HEK293 (cell line): ENCODE measurements around the gene PARL.

ENCODE experiments used
- CTCF ChIA-PET: fragments of 350-600 bp; formaldehyde crosslinking; extraction: SDS; loops from one replicate; lab custom pipeline; 2021; ENCODE audit warnings: antibody characterized with exemption; lab: Yijun Ruan, JAX
- POLR2A ChIA-PET: fragments of 300-600 bp; formaldehyde crosslinking; extraction: SDS; loops from one replicate; lab custom pipeline; 2020; ENCODE audit warnings: antibody characterized with exemption, inconsistent platforms; lab: Yijun Ruan, JAX
- H3K27ac ChIP-seq: fragments of 200-500 bp; sonication (Bioruptor generic); 2 replicates; pipeline ENCODE4 v1.5.1; 2014; ENCODE audit warnings: low read depth, low read length, control low read depth, inconsistent platforms; ENCODE audit errors: extremely low read depth
- H3K36me3 ChIP-seq, 2 experiments: fragments of 200-500 bp in 1 of 2; sonication (Bioruptor generic) in 1 of 2; 1 replicate in 1 of 2; 2 replicates in 1 of 2; pipeline ENCODE4 v1.5.1; 2014 to 2017; ENCODE audit warnings: inconsistent platforms in 2 of 2, low read length in 2 of 2; ENCODE audit not compliant: control insufficient read depth in 2 of 2, insufficient read depth in 1 of 2
- H3K4me1 ChIP-seq: fragments of 200-500 bp; sonication (Bioruptor generic); 2 replicates; pipeline ENCODE4 v1.5.1; 2014; ENCODE audit warnings: mild to moderate bottlenecking, low read length, inconsistent platforms; ENCODE audit not compliant: control insufficient read depth, insufficient read depth
- H3K4me3 ChIP-seq: 2 replicates; pipeline ENCODE4 v1.5.1; 2011; ENCODE audit warnings: low read depth, mild to moderate bottlenecking, control low read depth, low read length, moderate library complexity
- H3K9me3 ChIP-seq: fragments of 200-500 bp; sonication (Bioruptor generic); 2 replicates; pipeline ENCODE4 v1.5.1; 2014; ENCODE audit warnings: low read depth, low read length, inconsistent platforms; ENCODE audit not compliant: control insufficient read depth, insufficient read depth
- BCL11B ChIP-seq: fragments of 450-650 bp; formaldehyde crosslinking; IDR thresholded peaks from 2 replicates; pipeline ENCODE4 v1.5.1; 2016; ENCODE audit warnings: low read depth, missing biosample characterization, missing genetic modification characterization
- BCL6B ChIP-seq: fragments of 450-650 bp; formaldehyde crosslinking; IDR thresholded peaks from 2 replicates; pipeline ENCODE4 v1.5.1; 2017; ENCODE audit warnings: missing biosample characterization, missing genetic modification characterization
- KLF10 ChIP-seq: fragments of 450-650 bp; IDR thresholded peaks from 2 replicates; pipeline ENCODE4 v1.5.1; 2018; ENCODE audit warnings: missing biosample characterization, mild to moderate bottlenecking, missing genetic modification characterization
- PBX3 ChIP-seq: sonication (generic); formaldehyde crosslinking; IDR thresholded peaks from 2 replicates; pipeline ENCODE4 v1.8.1; 2022; ENCODE audit warnings: mild to moderate bottlenecking, moderate library complexity, missing genetic modification reagents
- PRDM10 ChIP-seq: fragments of 450-650 bp; formaldehyde crosslinking; IDR thresholded peaks from 2 replicates; pipeline ENCODE4 v1.5.1; 2016; ENCODE audit warnings: missing biosample characterization, missing genetic modification characterization
- SP2 ChIP-seq: fragments of 450-650 bp; formaldehyde crosslinking; IDR thresholded peaks from 2 replicates; pipeline ENCODE4 v1.5.1; 2016; ENCODE audit warnings: missing biosample characterization, missing genetic modification characterization
- WT1 ChIP-seq: fragments of 450-650 bp; formaldehyde crosslinking; IDR thresholded peaks from 2 replicates; pipeline ENCODE4 v1.5.1; 2016; ENCODE audit warnings: missing biosample characterization, missing genetic modification characterization
- ZBTB49 ChIP-seq: fragments of 450-650 bp; formaldehyde crosslinking; IDR thresholded peaks from 2 replicates; pipeline ENCODE4 v1.5.1; 2016; ENCODE audit warnings: missing biosample characterization, missing genetic modification characterization, low read depth
- ZNF121 ChIP-seq: fragments of 450-650 bp; formaldehyde crosslinking; IDR thresholded peaks from 2 replicates; pipeline ENCODE4 v1.5.1; 2016; ENCODE audit warnings: missing biosample characterization, missing genetic modification characterization
- ZNF148 ChIP-seq: fragments of 450-650 bp; formaldehyde crosslinking; IDR thresholded peaks from 2 replicates; pipeline ENCODE4 v1.5.0; 2017; ENCODE audit warnings: missing biosample characterization, missing genetic modification characterization, borderline replicate concordance
- ZNF280D ChIP-seq: fragments of 450-650 bp; formaldehyde crosslinking; IDR thresholded peaks from 2 replicates; pipeline ENCODE4 v1.5.1; 2016; ENCODE audit warnings: missing biosample characterization, missing genetic modification characterization
- ZNF544 ChIP-seq: fragments of 450-650 bp; formaldehyde crosslinking; IDR thresholded peaks from 2 replicates; pipeline ENCODE4 v1.5.0; 2017; ENCODE audit warnings: missing biosample characterization, missing genetic modification characterization
- ZNF645 ChIP-seq: fragments of 450-650 bp; formaldehyde crosslinking; IDR thresholded peaks from 2 replicates; pipeline ENCODE4; 2016; ENCODE audit warnings: missing biosample characterization, missing genetic modification characterization

Gene PARL

GRCh38 chr3:183809270-183809669, 75.4 kb downstream of the PARL start (continued):
- no peak for TF ChIP-seq ZNF280D (tag by site-specific recombination)

GRCh38 chr3:183808355-183808754, 76.3 kb downstream of the PARL start:
- Histone ChIP-seq H3K36me3 (peaks cover 12 to 93% of the 10 kb centered on the region in 2 experiments; a peak in 2 of 3 replicates), H3K4me3 (no peak overlapping the region), H3K4me1 (no peaks in the 10 kb centered on the region), H3K9me3 (no peaks in the 10 kb centered on the region), H3K27ac (no peak overlapping the region)
- no peak for TF ChIP-seq ZNF121 (tag by site-specific recombination)
- TF ChIP-seq ZNF645 (tag by site-specific recombination) = no peak
- no peak for TF ChIP-seq BCL6B (tag by site-specific recombination)
- no peak for TF ChIP-seq WT1
- TF ChIP-seq ZBTB49 (tag by site-specific recombination) = no peak
- TF ChIP-seq KLF10 = no peak
- TF ChIP-seq ZNF544 = no peak
- TF ChIP-seq BCL11B = no peak
- TF ChIP-seq ZNF148 (tag by site-specific recombination) = no peak
- no peak for TF ChIP-seq PBX3
- TF ChIP-seq SP2 (tag by site-specific recombination) = no peak
- TF ChIP-seq PRDM10 = no peak
- CTCF ChIA-PET = interaction anchor here (1.3 kb wide), 1 partner anchor 41 kb away, joined by 3 read pairs; no protein-coding TSS in a partner anchor
- POLR2A ChIA-PET = no interaction called here
